ENCODE measurements around the gene UBE2L3. TPM values are rescaled to one million over a fixed set of nuclear protein-coding genes. Genes with fewer than 3 reads are reported as not detected.

Gene UBE2L3
- total RNA-seq, 4 donors from 2014 or later: 40.5 to 94.4 (median 60.0) TPM

DNA sequence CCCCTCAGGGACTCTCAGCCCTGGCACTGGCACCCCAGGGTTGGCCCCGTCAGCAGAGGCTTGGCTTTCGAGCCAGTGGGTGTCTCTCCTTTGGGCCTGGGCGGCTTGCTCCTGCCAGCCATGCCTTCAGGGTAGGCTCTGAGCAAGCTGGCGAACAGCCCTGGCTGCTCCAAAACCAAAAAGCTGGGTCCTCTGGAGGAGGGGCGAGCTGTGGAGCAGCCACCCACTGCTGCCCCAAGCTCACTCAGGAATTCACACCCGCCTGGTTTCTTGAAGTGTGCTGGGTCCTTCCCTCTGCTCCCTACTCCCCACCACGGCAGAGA lies 56.1 kb downstream of the UBE2L3 start:
- Histone ChIP-seq H3K36me3 (peaks cover 0 to 22% of the 10 kb centered on the region in 2 donors), H3K4me3 (no peak overlapping the region), H3K9me3 (no peaks in the 10 kb centered on the region), H3K27ac (peak overlapping the region in 2 of 4 donors; percentile 23 to 49), H3K27me3 (no peaks in the 10 kb centered on the region), H3K4me1 (peaks cover 0 to 54% (median 4%) of the 10 kb centered on the region in 3 donors)
- TF ChIP-seq EP300 (IDR thresholded peaks at IDR 0.05) (no peak), POLR2AphosphoS5 (IDR thresholded peaks at IDR 0.05) (no peak), POLR2A (IDR thresholded peaks at IDR 0.05) (no peak)
- TF ChIP-seq, protein P1, sequence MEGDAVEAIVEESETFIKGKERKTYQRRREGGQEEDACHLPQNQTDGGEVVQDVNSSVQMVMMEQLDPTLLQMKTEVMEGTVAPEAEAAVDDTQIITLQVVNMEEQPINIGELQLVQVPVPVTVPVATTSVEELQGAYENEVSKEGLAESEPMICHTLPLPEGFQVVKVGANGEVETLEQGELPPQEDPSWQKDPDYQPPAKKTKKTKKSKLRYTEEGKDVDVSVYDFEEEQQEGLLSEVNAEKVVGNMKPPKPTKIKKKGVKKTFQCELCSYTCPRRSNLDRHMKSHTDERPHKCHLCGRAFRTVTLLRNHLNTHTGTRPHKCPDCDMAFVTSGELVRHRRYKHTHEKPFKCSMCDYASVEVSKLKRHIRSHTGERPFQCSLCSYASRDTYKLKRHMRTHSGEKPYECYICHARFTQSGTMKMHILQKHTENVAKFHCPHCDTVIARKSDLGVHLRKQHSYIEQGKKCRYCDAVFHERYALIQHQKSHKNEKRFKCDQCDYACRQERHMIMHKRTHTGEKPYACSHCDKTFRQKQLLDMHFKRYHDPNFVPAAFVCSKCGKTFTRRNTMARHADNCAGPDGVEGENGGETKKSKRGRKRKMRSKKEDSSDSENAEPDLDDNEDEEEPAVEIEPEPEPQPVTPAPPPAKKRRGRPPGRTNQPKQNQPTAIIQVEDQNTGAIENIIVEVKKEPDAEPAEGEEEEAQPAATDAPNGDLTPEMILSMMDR (IDR thresholded peaks at IDR 0.05): no peak
- ATAC-seq: no peak
- 82% methylated on average over 2 of the region's 7 CpGs; no CpG with 5 or more reads in 1 of the 2 donors for WGBS, 2 donors (ENCODE audit: low coverage in 1 of 2)

- Histone ChIP-seq H3K4me1 (peaks cover 0 to 61% (median 9%) of the 10 kb centered on the region in 3 donors), H3K27ac (peak overlapping the region in 3 of 4 donors; percentile 8 to 49 (median 23)), H3K36me3 (peaks cover 0 to 20% of the 10 kb centered on the region in 2 donors), H3K4me3 (no peak overlapping the region), H3K9me3 (no peaks in the 10 kb centered on the region), H3K27me3 (no peaks in the 10 kb centered on the region)
- TF ChIP-seq, protein P1 (IDR thresholded peaks at IDR 0.05): peak in 1 of 4 experiments; percentile 30
- no peak for TF ChIP-seq EP300 (IDR thresholded peaks at IDR 0.05)
- no peak for TF ChIP-seq POLR2AphosphoS5 (IDR thresholded peaks at IDR 0.05)
- TF ChIP-seq POLR2A (IDR thresholded peaks at IDR 0.05): no peak
- no peak for ATAC-seq
- WGBS, 2 donors (ENCODE audit: low coverage in 1 of 2): 32% methylated on average over 2 of the region's 8 CpGs; no CpG with 5 or more reads in 1 of the 2 donors
These were observed 56.8 kb downstream of the UBE2L3 start for GRCh38 chr22:21624120-21624879.

- Histone ChIP-seq H3K27ac (peak overlapping the region in 1 of 4 donors; percentile 8), H3K9me3 (no peaks in the 10 kb centered on the region), H3K27me3 (no peaks in the 10 kb centered on the region), H3K36me3 (peaks cover 0 to 20% of the 10 kb centered on the region in 2 donors), H3K4me1 (peaks cover 0 to 67% (median 10%) of the 10 kb centered on the region in 3 donors), H3K4me3 (no peak overlapping the region)
- TF ChIP-seq POLR2AphosphoS5 (IDR thresholded peaks at IDR 0.05) (no peak), EP300 (IDR thresholded peaks at IDR 0.05) (no peak), POLR2A (IDR thresholded peaks at IDR 0.05) (no peak)
- TF ChIP-seq, protein P1 (IDR thresholded peaks at IDR 0.05): no peak
- ATAC-seq: no peak
- WGBS, 2 donors (ENCODE audit: low coverage in 1 of 2): 79 to 88% methylated on average over 3 to 8 of the region's 12 CpGs
These were observed 57.6 kb downstream of the UBE2L3 start for GRCh38 chr22:21624880-21625791.

GRCh38 chr22:21626073-21626734 lies 58.7 kb downstream of the UBE2L3 start:
- TF ChIP-seq, protein P1 (IDR thresholded peaks at IDR 0.05): no peak
- TF ChIP-seq EP300 (IDR thresholded peaks at IDR 0.05) (no peak), POLR2A (IDR thresholded peaks at IDR 0.05) (no peak), POLR2AphosphoS5 (IDR thresholded peaks at IDR 0.05) (no peak)
- ATAC-seq: no peak
- Histone ChIP-seq H3K4me1 (peaks cover 0 to 65% (median 12%) of the 10 kb centered on the region in 3 donors), H3K36me3 (peaks cover 0 to 20% of the 10 kb centered on the region in 2 donors), H3K4me3 (no peak overlapping the region), H3K27ac (no peak overlapping the region), H3K27me3 (no peaks in the 10 kb centered on the region), H3K9me3 (no peaks in the 10 kb centered on the region)
- WGBS, 2 donors (ENCODE audit: low coverage in 1 of 2): 63 to 73% methylated on average over 3 to 4 of the region's 4 CpGs

Data from gastroesophageal sphincter (tissue), 4 donors.